ENCODE results near the gene LRRC23.

- TF ChIP-seq EZH2 (IDR thresholded peaks at IDR 0.05; ENCODE audit: low read length, unreplicated experiment) (no peak), EZH2phosphoT487 (IDR thresholded peaks at IDR 0.05; ENCODE audit: borderline replicate concordance, low read length) (no peak)
- TF ChIP-seq, protein P1, sequence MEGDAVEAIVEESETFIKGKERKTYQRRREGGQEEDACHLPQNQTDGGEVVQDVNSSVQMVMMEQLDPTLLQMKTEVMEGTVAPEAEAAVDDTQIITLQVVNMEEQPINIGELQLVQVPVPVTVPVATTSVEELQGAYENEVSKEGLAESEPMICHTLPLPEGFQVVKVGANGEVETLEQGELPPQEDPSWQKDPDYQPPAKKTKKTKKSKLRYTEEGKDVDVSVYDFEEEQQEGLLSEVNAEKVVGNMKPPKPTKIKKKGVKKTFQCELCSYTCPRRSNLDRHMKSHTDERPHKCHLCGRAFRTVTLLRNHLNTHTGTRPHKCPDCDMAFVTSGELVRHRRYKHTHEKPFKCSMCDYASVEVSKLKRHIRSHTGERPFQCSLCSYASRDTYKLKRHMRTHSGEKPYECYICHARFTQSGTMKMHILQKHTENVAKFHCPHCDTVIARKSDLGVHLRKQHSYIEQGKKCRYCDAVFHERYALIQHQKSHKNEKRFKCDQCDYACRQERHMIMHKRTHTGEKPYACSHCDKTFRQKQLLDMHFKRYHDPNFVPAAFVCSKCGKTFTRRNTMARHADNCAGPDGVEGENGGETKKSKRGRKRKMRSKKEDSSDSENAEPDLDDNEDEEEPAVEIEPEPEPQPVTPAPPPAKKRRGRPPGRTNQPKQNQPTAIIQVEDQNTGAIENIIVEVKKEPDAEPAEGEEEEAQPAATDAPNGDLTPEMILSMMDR (conservative IDR thresholded peaks at IDR 0.05; ENCODE audit: low read depth, low read length): no peak
These were observed 41.0 kb downstream of the LRRC23 start for GRCh38 chr12:6945613-6946012.

All from PC-3 (cell line).